HG03442 (cell line): ENCODE measurements around the gene PIEZO1.

ENCODE experiments used
- ATAC-seq: cut with Tn5 transposase; IDR thresholded peaks from one replicate; pipeline ENCODE4 v1.9.1; 2021; ENCODE audit warnings: mild to moderate bottlenecking, moderate library complexity; ENCODE audit not compliant: unreplicated experiment

PIEZO1 gene

DNA sequence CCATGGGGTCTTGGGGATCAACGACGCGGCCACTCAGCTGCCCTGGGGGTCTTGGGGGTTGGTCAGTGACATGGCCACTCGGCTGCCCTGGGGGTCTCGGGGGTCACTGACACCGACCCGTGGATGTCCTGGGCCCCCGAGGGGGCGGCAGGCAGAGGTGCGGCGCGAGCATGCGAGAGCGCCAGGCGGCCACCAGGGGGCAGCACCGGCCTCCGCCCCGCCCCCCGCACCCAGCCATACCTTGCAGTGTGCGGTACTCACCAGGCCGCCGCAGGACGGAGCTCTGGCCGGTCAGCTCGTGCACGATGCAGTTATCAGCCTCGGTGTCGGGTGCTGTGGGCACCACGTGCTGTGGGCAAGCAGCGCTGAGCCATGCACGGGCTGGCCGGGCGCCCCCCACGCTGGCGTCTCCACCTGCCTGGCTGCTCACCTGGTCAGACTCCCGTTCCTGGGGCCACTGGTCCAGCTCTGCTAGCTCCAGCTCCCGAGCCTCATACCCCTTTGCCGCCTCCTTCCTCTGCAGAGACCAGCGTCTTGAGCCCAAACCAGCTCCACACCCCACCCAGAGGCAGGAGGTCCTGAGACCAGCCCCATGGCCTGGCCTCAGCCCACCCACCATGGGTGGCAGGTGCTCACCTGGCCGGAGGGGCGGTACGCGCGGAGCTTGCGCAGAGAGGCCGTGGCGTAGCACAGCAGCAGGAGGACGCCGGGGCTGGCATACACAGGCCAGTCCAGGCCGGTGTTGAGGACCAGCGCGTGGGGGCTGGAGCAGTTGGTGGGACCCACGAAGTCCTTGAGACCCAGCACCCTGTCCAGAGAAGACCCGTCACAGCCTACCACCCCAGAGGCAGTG is 47.5 kb downstream of the PIEZO1 start:
- ATAC-seq = no peak

DNA sequence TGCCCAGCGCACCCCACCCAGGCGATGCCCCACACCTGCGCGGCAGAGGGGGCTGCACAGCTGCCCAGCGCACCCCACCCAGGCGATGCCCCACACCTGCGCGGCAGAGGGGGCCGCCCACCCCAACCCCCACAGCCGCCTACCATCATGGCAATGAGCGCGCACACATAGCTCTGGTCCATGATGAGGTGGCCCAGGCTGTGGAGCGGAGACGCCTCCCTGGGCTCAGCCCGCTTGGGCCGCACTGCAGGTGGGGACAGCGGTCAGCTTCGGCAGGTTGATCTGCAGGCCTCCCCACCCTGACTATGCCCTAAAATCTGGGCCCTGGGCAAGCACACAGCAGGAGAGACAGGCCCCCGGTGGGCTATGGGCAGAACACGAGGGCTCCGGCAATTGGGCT is 48.5 kb downstream of the PIEZO1 start:
- ATAC-seq = no peak

DNA sequence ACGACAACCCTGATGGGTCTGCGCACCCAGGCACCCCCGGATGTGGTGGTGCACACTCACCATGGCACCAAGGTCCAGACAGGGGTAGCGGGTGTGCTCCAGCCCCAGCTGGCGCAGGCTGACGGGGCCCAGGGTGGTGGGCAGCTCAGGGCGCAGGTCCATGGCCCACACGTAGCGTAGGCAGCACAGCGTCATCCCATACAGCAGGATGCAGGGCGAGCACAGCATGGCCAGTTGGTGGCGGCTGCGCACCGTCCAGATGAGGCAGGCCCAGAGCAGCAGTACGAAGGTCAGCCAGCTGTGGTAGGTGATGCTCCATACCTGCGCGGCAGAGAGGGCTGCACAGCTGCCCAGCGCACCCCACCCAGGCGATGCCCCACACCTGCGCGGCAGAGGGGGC is 48.9 kb downstream of the PIEZO1 start:
- no peak for ATAC-seq

- ATAC-seq = no peak
These were observed 49.4 kb downstream of the PIEZO1 start for GRCh38 chr16:88735616-88736015.

DNA sequence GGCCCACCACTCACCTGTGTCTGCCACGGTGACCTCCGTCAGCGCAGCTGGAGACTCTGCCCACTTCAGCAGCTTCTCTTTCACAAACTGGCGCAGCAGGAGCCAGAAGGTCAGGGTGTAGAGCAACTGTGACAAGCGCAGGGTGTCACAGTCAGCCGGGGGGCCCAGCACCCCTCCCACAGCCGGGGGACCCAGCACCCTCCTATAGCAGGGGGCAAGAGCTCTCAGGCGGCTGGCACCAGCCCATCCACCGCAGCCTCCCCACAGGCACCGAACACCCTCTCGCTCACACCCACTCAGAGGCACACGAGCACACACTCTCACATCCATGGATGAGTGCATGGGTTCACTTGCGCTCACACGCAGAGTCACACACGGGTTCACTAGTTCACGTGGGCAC is 49.9 kb downstream of the PIEZO1 start:
- no peak for ATAC-seq

- no peak for ATAC-seq
These were observed 50.7 kb downstream of the PIEZO1 start for GRCh38 chr16:88734361-88734728.

- no peak for ATAC-seq
These were observed 51.2 kb downstream of the PIEZO1 start for GRCh38 chr16:88733630-88734360.

GRCh38 chr16:88732961-88733294 is 52.1 kb downstream of the PIEZO1 start:
- ATAC-seq = no peak

DNA sequence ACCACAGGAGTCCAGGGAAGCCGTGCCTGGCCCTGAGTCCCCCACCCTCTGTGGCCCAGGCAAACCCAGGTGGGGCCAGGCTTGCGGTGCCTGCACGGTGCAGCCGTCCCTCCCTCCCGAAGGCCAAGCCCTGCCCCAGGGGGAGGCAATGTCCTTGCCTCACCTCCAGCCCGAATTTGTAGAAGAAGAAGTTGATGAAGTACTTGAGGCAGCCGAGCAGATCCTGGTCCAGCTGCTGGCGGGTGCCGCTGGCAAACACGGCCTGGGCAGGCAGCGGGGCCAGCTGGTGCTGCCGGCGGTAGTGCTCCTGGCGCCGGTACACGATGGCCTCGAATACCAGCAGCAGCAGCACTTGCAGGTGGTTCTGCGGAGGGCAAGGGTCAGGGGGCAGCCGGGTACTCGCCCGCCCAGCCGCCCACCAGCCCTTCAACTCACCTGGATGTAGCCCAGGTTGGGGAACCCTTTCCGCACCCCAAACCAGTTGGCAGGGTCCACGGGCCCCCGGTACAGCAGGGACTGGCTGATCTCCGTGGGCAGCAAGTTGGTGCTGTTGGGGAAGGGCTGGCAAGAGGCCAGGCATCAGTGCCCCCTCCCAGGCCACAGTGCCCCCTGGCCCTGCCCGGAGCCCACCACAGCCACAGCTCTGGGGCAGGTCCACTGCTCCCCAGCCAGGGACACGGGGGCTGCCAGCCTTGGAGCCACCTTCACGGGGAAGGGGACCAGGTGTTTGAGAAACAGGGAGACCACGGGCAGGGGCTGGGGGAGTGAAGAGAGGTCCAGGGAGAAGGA is 52.7 kb downstream of the PIEZO1 start:
- ATAC-seq = no peak

DNA sequence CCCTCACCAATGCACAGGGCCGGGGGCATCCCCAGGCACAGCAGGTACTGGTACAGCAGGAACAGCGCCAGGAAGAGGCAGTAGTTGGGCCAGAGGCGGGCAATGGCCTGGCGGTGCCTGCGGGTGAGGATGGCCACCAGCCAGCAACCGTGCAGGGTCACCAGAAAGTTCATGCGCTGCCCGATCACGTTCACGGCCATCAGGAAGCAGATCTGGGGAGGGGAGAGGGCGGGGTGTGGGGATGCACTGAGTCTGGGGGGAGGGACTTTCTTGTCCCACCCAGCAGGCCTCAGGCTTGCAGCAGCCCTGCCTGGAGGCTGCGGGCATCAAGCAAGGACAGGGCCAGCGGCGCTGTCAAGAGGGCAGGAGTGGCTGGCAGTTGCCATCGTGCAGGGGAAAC is 53.3 kb downstream of the PIEZO1 start:
- no peak for ATAC-seq

GRCh38 chr16:88730632-88731607 is 54.1 kb downstream of the PIEZO1 start:
- ATAC-seq = no peak

GRCh38 chr16:88727871-88728270 is 57.1 kb downstream of the PIEZO1 start:
- no peak for ATAC-seq

DNA sequence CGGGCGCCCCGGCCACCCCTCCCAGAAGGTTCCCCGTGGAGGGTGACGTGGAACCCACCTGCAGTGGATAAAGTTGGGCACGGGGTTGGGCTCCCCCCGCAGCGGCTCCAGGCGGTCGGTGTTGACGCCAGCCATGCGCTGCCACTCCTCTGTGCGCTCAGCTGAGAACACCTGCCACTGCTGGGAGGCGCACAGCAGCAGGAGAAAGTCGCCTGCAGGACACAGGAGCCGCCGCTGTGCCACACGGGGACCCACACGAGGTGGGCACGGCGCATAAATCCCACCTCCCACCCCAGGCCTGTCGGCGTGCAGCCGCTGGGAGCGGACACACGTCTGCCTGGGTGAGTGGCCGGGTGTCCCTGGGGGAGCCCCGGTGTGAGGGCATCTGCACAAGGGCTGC is 58.0 kb downstream of the PIEZO1 start:
- no peak for ATAC-seq

- no peak for ATAC-seq
These were observed 58.6 kb downstream of the PIEZO1 start for GRCh38 chr16:88726408-88726749.

DNA sequence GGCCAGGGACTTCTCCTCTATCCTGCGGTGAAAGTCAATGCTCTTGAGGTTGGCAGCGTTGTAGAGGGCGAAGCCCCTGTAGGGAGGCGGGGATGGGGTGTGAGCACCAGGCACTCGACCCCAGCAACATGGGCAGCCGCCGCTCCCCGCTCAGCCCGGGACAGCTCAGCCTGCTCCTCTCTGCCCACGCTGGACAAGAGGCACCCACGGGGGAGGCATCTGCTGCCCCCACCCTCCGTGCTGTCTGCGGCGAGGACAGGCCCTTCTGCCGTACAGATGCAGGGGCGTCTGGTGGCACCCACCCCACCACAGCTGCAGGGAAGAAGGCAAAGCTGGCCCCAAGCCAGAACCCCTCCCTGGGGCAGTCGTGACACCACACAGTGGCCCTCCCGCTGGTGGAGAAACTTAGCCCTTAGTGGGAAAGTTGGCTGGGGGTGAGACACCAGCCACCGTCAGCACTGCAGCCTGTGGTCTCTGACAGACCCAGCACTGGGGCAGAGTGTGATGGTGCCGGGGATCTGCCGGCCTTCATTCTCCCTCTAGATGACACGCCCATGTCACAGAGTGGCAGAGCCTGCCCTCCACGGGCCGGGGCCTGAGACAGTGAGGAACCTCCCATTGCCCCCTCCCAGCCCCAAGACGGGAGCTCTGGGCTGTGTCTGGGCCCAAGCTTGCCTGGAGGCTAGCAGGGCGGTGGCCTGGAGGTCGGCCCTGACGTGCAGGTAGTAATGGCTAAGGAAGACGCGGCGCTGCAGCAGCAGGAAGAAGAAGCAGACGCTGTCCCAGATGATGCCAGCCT is 59.2 kb downstream of the PIEZO1 start:
- ATAC-seq = no peak

GRCh38 chr16:88724855-88725555 is 60.0 kb downstream of the PIEZO1 start:
- ATAC-seq = no peak

DNA sequence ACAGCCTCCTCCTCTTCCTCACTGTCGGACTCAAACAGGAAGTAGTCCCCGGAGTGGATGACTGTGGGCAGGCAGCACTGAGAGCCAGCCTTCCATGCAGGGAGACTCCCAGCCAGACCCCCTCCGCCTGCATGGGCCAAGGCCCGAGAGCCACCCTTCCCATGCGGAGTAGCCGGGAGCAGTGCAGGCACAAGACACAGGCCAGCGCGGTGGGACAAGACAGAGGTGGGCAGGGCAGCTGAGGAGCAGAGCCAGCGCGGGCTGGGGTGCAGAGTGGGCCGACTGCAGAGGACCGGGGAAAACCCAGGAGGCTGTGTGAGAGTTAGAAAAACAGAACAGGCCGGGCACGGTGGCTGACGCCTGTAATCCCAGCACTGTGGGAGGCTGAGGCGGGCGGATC is 61.1 kb downstream of the PIEZO1 start:
- ATAC-seq = no peak

- ATAC-seq = no peak
These were observed 61.5 kb downstream of the PIEZO1 start for GRCh38 chr16:88723507-88723887.

DNA sequence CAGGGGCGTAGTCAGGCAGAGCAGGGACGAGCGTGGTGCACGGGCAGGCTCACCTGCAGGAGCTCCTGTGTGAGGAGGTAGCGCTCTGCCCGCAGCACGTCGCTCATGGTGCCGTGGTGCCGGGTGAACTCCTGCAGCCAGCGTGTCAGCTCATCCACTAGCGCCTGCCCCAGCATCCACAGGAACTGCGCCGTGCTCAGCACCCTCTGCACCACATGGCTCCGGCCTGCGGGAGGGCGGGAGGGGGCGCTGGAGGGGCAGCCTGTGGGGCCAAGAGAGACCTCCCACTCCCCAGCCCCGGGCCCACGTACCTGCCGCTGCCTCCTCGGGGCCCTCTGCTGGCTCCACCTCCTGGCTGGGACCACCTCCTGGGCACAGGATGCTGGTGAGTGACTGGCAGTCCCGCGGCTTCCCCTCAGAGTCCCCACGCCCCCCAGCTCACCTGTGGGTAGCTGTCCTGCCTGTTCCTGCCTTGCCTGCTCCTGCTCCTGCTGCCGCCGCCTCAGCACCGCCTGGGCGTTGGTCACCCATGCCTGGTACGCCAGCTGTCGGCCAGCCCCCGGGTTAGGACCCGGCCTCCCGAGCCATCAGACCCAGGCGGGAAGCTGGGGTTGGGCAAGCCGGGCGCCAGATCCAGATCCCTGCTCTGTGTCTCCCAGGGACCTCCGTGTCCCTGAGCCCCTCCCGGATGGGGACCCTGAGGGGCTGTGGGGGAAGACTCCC is 62.1 kb downstream of the PIEZO1 start:
- no peak for ATAC-seq
